SIG-M5 (cell line): Measurements from ENCODE around the gene UBQLN4.

Source experiments
- DNase-seq: peaks from one replicate; lab custom pipeline; 2025; lab: John Stamatoyannopoulos, UW

Gene UBQLN4

DNA sequence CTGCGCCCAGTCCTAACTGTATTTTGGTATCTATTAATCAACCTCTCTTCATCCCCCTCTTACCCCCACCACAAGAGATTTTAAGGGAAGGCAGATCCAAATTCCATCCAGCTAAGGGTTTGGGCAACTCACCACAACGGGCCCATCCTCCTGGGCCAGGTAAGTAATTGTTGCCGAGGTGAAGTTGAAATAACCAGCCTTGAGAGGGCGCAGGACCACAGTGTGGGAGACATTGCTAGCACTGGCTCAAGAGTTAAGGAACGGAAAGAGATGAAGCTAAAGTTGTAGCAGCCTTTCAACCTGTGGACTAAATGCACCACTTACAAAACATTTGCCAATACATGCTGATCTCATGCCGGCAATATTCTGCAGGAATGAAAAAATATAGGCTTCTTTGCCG is 38.8 kb downstream of the UBQLN4 start:
- no peak for DNase-seq

- no peak for DNase-seq
These were observed 41.4 kb downstream of the UBQLN4 start for GRCh38 chr1:156012051-156012817.

GRCh38 chr1:156009404-156009803 is 44.2 kb downstream of the UBQLN4 start:
- DNase-seq, result no peak

DNA sequence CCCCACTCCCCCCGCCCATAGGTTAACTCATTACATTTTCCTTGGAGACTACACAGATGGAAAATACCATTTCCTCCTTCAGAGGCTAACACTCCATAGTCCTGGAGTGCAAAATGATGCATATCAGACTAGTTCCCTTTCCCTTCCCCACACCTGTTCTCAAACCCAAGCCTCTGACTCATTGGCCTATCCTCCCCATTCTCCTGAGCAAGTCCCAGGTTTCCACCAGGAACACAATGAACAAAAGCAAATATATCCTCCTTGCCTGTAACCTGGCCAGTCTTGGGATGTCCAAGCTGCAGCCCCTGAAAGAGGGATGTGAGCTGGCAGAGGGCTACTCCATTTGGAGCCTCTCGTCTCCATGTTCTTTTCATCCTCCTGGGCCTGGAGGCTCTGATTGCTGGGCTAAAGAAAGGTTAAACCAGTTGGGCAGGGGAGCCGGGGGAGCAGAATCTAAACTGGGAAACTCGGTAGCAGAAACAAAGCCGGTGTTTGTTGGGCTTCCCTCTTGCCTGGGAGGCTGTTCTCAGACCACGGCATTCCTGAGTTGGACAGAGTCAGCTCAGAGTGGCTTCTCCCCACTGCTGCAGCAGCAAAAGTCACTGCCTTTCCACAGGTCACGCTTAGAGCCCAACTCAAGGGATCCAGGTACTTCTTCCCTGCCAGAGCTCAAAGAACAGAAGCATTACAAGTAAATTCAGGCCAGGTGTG is 46.8 kb downstream of the UBQLN4 start:
- DNase-seq, result no peak

GRCh38 chr1:156004843-156005584 is 48.6 kb downstream of the UBQLN4 start:
- no peak for DNase-seq

GRCh38 chr1:156003923-156004188 is 49.7 kb downstream of the UBQLN4 start:
- DNase-seq, result no peak

GRCh38 chr1:156002188-156002911 is 51.2 kb downstream of the UBQLN4 start:
- no peak for DNase-seq

DNA sequence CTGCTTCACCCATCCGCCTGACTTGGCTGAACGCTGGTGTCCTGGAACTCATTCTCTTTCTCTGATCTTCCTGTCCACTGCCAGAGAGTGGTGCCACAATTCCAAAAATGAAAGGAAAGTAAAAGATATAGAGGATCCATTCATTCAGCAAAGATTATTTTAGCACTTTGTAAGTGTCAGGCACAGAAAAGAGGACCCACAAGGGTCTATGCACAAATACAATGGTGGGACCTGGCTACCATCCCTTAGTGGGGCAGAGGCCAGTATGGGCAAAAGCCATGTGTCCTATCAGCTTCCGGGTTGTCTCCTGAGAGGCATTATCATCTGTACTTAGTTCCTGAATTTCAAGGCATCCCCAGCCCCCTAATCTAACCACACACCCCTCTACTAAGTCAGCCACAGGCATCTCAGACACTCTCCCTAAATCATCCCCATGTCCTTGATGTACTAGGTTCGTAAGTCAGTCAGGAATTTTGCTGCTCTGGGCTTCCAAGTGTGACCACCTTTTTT is 51.9 kb downstream of the UBQLN4 start:
- DNase-seq, result no peak

GRCh38 chr1:156001021-156001661 is 52.5 kb downstream of the UBQLN4 start:
- no peak for DNase-seq

- no peak for DNase-seq
These were observed 53.6 kb downstream of the UBQLN4 start for GRCh38 chr1:155999964-156000363.

DNA sequence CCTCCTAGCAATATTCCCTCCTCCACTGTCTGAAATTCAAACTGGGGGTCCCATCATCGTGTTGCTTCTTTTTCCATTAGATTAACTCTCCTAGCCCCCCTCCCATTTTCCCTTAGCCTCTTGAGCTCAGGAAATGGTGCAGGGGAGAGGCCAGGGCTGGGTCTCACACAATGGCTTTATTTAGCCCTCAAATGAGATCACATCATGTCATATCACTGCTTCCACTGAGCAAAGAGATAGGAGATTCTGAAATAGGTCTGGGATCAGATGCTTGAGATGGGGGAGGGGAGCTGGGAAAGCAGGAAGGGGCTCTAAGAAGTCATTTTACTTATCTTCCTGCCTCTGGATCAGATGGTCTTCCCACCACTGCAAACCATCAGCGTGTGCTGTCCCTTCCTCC is 57.4 kb downstream of the UBQLN4 start:
- DNase-seq, result no peak

GRCh38 chr1:155993595-155993994 is 60.0 kb downstream of the UBQLN4 start:
- no peak for DNase-seq

DNA sequence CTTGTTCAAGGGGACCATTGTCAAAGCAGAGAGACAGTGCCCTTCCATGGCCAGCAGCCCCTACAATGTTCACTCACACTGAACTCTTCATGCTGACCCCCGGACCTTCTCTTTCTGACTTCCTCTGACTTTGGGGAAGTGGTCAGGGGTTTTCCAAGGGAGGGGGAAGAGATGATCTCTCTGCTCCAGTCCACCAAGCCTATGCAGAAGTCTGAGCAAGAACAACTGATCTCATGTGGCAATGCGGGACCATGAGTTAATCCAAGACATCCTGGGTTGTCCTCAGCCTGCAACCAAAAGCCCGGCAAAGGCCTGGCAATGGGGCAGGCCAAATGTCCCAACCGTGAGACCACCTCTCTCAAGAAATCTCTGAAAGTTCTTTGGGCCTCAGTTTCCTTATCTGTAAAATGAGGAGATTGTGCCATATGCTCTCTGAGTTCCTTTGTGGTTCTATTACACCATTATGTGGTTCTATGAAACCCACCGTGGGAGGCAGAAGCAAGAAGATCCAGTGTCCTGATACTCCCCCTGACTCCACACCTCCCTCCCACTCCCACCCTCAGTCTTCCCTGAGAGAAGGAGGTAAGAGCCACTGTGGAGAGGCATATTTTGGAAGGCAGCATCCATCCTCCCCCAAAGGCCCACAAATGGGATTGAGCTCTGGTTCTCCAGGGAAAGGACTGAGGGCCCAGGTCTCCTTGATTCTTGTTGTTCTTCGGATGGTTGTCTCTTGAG is 63.4 kb downstream of the UBQLN4 start:
- DNase-seq, result no peak

GRCh38 chr1:155989242-155990004 is 64.2 kb downstream of the UBQLN4 start:
- peak; percentile 31 for DNase-seq
